H1 (cell line): Measurements from ENCODE around the gene USP53. TPM values are rescaled to one million over a fixed set of nuclear protein-coding genes. Genes with fewer than 3 reads are reported as not detected.

Experiments
- CTCF ChIA-PET: fragments of 300-600 bp; sonication (Branson Sonifier 250); formaldehyde crosslinking; loops from one replicate; lab custom pipeline; 2021; ENCODE audit not compliant: partially characterized antibody; lab: Charles Lee
- POLR2A ChIA-PET: fragments of 300-600 bp; sonication (Branson Sonifier 250); formaldehyde crosslinking; loops from one replicate; lab custom pipeline; 2021; ENCODE audit warnings: inconsistent platforms; ENCODE audit not compliant: partially characterized antibody; lab: Charles Lee
- DNase-seq, 2 experiments: peaks; one replicate each; pipeline versions ENCODE4 v3.0.0 to v3.0.0-alpha.2; 2010 to 2022; ENCODE audit warnings: low spot score in 2 of 2, low read depth in 1 of 2, mixed read lengths in 1 of 2
- FAIRE-seq: peaks from 2 replicates; lab custom pipeline; 2011; peaks lifted over from hg19 to GRCh38; lab: Jason Lieb, UNC
- H2AFZ ChIP-seq: 2 replicates; pipeline ENCODE4 v1.8.1; 2012; ENCODE audit warnings: low read length, inconsistent platforms
- H2AK5ac ChIP-seq: 2 replicates; pipeline ENCODE4 v1.6.1; 2013; ENCODE audit warnings: low read depth, low read length
- H2BK120ac ChIP-seq: replicated peaks from 2 replicates; pipeline ENCODE3; 2013; ENCODE audit warnings: low read depth, low read length, inconsistent platforms
- H2BK12ac ChIP-seq: 2 replicates; pipeline ENCODE4 v1.6.1; 2013; ENCODE audit warnings: low read depth, low read length
- H2BK15ac ChIP-seq: 2 replicates; pipeline ENCODE4 v1.6.1; 2013; ENCODE audit warnings: low read length
- H2BK20ac ChIP-seq: 2 replicates; pipeline ENCODE4 v1.6.1; 2013; ENCODE audit warnings: low read length
- H2BK5ac ChIP-seq: 2 replicates; pipeline ENCODE4 v1.6.1; 2013; ENCODE audit warnings: low read depth, low read length
- H3K14ac ChIP-seq: 2 replicates; pipeline ENCODE4 v1.6.1; 2013; ENCODE audit warnings: inconsistent platforms; ENCODE audit not compliant: insufficient read length
- H3K18ac ChIP-seq: 2 replicates; pipeline ENCODE4 v1.6.1; 2013; ENCODE audit warnings: low read length; ENCODE audit errors: extremely low read depth
- H3K23ac ChIP-seq: 2 replicates; pipeline ENCODE4 v1.6.1; 2013; ENCODE audit warnings: inconsistent platforms; ENCODE audit not compliant: insufficient read length
- H3K23me2 ChIP-seq: 2 replicates; pipeline ENCODE4 v1.6.1; 2013; ENCODE audit warnings: low read depth, low read length
- H3K27ac ChIP-seq: 2 replicates; pipeline ENCODE4 v1.6.1; 2011; ENCODE audit warnings: low read depth, low read length, inconsistent platforms
- H3K27me3 ChIP-seq, 4 experiments: replicated peaks in 1 of 4; 1 replicate in 1 of 4; 2 replicates in 3 of 4; pipeline versions ENCODE4 v1.6.1 to v1.8.1; 2011 to 2013; ENCODE audit warnings: low read length in 3 of 4, mild to moderate bottlenecking in 3 of 4, inconsistent platforms in 2 of 4, mixed read lengths in 2 of 4, moderate library complexity in 1 of 4; ENCODE audit not compliant: control insufficient read depth in 3 of 4, insufficient read depth in 3 of 4; ENCODE audit errors: extremely low read depth in 1 of 4
- H3K36me3 ChIP-seq, 4 experiments: 2 replicates each; pipeline versions ENCODE4 v1.6.1 to v1.8.1; 2011 to 2013; ENCODE audit warnings: mild to moderate bottlenecking in 4 of 4, low read length in 3 of 4, moderate library complexity in 2 of 4, control low read depth in 1 of 4, inconsistent platforms in 1 of 4; ENCODE audit not compliant: insufficient read depth in 4 of 4, control insufficient read depth in 2 of 4
- H3K4ac ChIP-seq: replicated peaks from 2 replicates; pipeline ENCODE3; 2013; ENCODE audit warnings: low read length, low read depth, mixed read lengths, inconsistent platforms; ENCODE audit not compliant: insufficient read length
- H3K4me1 ChIP-seq, 4 experiments: replicated peaks in 1 of 4; 1 replicate in 1 of 4; 2 replicates in 3 of 4; pipeline versions ENCODE4 v1.6.1 to v1.8.1; 2011 to 2013; ENCODE audit warnings: low read length in 3 of 4, inconsistent platforms in 2 of 4, mixed read lengths in 1 of 4; ENCODE audit not compliant: insufficient read depth in 4 of 4, control insufficient read depth in 3 of 4
- H3K4me2 ChIP-seq, 2 experiments: 2 replicates each; pipeline versions ENCODE4 v1.6.1 to v1.8.1; 2011 to 2013; ENCODE audit warnings: low read depth in 2 of 2, low read length in 2 of 2, control low read depth in 1 of 2, inconsistent platforms in 1 of 2, mild to moderate bottlenecking in 1 of 2; ENCODE audit not compliant: insufficient read depth in 1 of 2
- H3K4me3 ChIP-seq, 4 experiments: fragments of 200-600, 300-600 bp in 1 of 4; sonication (generic), shearing (Covaris generic), sonication (Bioruptor Twin) in 1 of 4; 2 replicates each; pipeline versions ENCODE4 v1.5.1 to v1.8.1; 2011 to 2016; ENCODE audit warnings: low read length in 4 of 4, low read depth in 3 of 4, control low read depth in 2 of 4, inconsistent platforms in 2 of 4, mild to moderate bottlenecking in 2 of 4, mixed read lengths in 1 of 4, moderate library complexity in 1 of 4; ENCODE audit not compliant: insufficient read depth in 2 of 4; ENCODE audit errors: extremely low read depth in 1 of 4
- H3K56ac ChIP-seq: replicated peaks from 2 replicates; pipeline ENCODE3; 2013; ENCODE audit warnings: low read depth, mild to moderate bottlenecking, mixed read lengths, low read length, inconsistent platforms; ENCODE audit not compliant: insufficient read length
- H3K79me1 ChIP-seq: 2 replicates; pipeline ENCODE4 v1.6.1; 2013; ENCODE audit warnings: low read depth, low read length, control low read depth
- H3K79me2 ChIP-seq, 2 experiments: 2 replicates each; pipeline versions ENCODE4 v1.6.1 to v1.8.1; 2012 to 2013; ENCODE audit warnings: low read length in 2 of 2, mild to moderate bottlenecking in 2 of 2, inconsistent platforms in 1 of 2; ENCODE audit not compliant: insufficient read depth in 2 of 2, control insufficient read depth in 1 of 2
- H3K9ac ChIP-seq, 4 experiments: replicated peaks in 1 of 4; 1 replicate in 1 of 4; 2 replicates in 3 of 4; pipeline versions ENCODE4 v1.6.1 to v1.8.1; 2011 to 2013; ENCODE audit warnings: low read depth in 3 of 4, low read length in 3 of 4, control low read depth in 2 of 4, mild to moderate bottlenecking in 2 of 4, moderate library complexity in 2 of 4, inconsistent platforms in 1 of 4; ENCODE audit errors: extremely low read depth in 1 of 4
- H3K9me3 ChIP-seq, 2 experiments: 2 replicates each; pipeline versions ENCODE4 v1.6.1 to v1.8.1; 2012 to 2013; ENCODE audit warnings: mild to moderate bottlenecking in 2 of 2, moderate library complexity in 2 of 2, control low read depth in 1 of 2, inconsistent platforms in 1 of 2, low read depth in 1 of 2, low read length in 1 of 2, mixed read lengths in 1 of 2; ENCODE audit not compliant: insufficient read depth in 2 of 2
- H4K20me1 ChIP-seq, 2 experiments: replicated peaks in 1 of 2; 2 replicates each; pipeline versions ENCODE3 to v1.8.1; 2011 to 2013; ENCODE audit warnings: inconsistent platforms in 2 of 2, low read length in 2 of 2, mild to moderate bottlenecking in 1 of 2; ENCODE audit not compliant: insufficient read depth in 2 of 2, control insufficient read depth in 1 of 2
- H4K5ac ChIP-seq: 2 replicates; pipeline ENCODE4 v1.6.1; 2013; ENCODE audit warnings: low read length, low read depth, mixed read lengths, inconsistent platforms; ENCODE audit not compliant: insufficient read length
- H4K8ac ChIP-seq: 2 replicates; pipeline ENCODE4 v1.8.0; 2013; ENCODE audit warnings: mild to moderate bottlenecking, moderate library complexity, low read length, inconsistent platforms; ENCODE audit not compliant: insufficient read depth; ENCODE audit errors: extremely low read depth
- H4K91ac ChIP-seq: replicated peaks from 2 replicates; pipeline ENCODE3; 2013; ENCODE audit warnings: low read length, mixed read lengths, inconsistent platforms; ENCODE audit not compliant: insufficient read length
- BACH1 ChIP-seq: IDR thresholded peaks from 2 replicates; pipeline ENCODE4 v1.6.1; 2012; ENCODE audit warnings: low read length, improper control_type of control experiment
- BCL11A ChIP-seq, 2 experiments: IDR thresholded peaks; one replicate each; pipeline ENCODE4 v1.6.1; 2011; ENCODE audit warnings: low read depth in 2 of 2, low read length in 2 of 2, mild to moderate bottlenecking in 2 of 2
- CHD2 ChIP-seq: IDR thresholded peaks from 2 replicates; pipeline ENCODE4 v1.6.1; 2012; ENCODE audit warnings: low read length, improper control_type of control experiment
- JUN ChIP-seq: IDR thresholded peaks from 2 replicates; pipeline ENCODE4 v1.6.1; 2011; ENCODE audit warnings: low read depth, mild to moderate bottlenecking, improper control_type of control experiment, low read length
- JUND ChIP-seq: IDR thresholded peaks from 2 replicates; pipeline ENCODE4 v1.6.1; 2011; ENCODE audit warnings: mild to moderate bottlenecking, improper control_type of control experiment, low read length
- RNF2 ChIP-seq: fragments of 200-900, 300-1000 bp; sonication (generic); IDR thresholded peaks from 2 replicates; pipeline ENCODE4 v1.7.1; 2016; ENCODE audit warnings: borderline replicate concordance, low read depth, mild to moderate bottlenecking, antibody characterized with exemption, low read length; ENCODE audit not compliant: poor library complexity, severe bottlenecking; ENCODE audit errors: missing control alignments
- SIRT6 ChIP-seq: IDR thresholded peaks from one replicate; pipeline ENCODE4 v1.7.1; 2012; ENCODE audit warnings: low read length, inconsistent platforms
- SP2 ChIP-seq: IDR thresholded peaks from 2 replicates; pipeline ENCODE4 v1.6.1; 2012; ENCODE audit warnings: mild to moderate bottlenecking, low read length, inconsistent platforms
- WGBS, 2 experiments: shearing (Covaris generic) in 1 of 2; methylation state at CpG; one replicate each; pipeline versions ENCODE4 v1.1.6 to v1.1.7; 2013 to 2015; ENCODE audit warnings: low lambda C conversion rate in 2 of 2, mixed read lengths in 2 of 2, inconsistent platforms in 1 of 2, low coverage in 1 of 2, missing lambda C conversion rate in 1 of 2; ENCODE audit not compliant: insufficient replicate concordance in 2 of 2, insufficient coverage in 1 of 2, insufficient read length in 1 of 2; ENCODE audit errors: extremely low coverage in 1 of 2, missing lambda C conversion rate in 1 of 2; 5-methylcytosine and 5-hydroxymethylcytosine counted together
- polyA plus RNA-seq, 7 experiments: library from polyadenylated mRNA; depleted of rRNA in 3 of 7; stranded (reverse) in 5 of 7; unstranded in 2 of 7; fragments of >200 nt in 5 of 7; fragments of 200-250 nt in 2 of 7; gene quantifications; 1 replicate in 5 of 7; 2 replicates in 1 of 7; 4 replicates in 1 of 7; pipeline versions ENCODE4 v1.2.1 to v1.2.3, GENCODE V29; 2011 to 2013; ENCODE audit warnings: missing spikeins in 2 of 7, mixed read lengths in 2 of 7
- total RNA-seq: library from RNA; stranded (reverse); fragmentation: NEBNext Ultra II Directional; extraction: Animal tissue kit (Norgen Biotek cat#: 25700); gene quantifications from 2 replicates; pipeline ENCODE4 v1.2.1, GENCODE V29; 2021

USP53 gene
- total and polyA plus RNA-seq, 2 of the 8 experiments (the other 6 are each of a cell fraction or from before 2014, with no cell fraction given) = 2.9 to 14.9 TPM

DNA sequence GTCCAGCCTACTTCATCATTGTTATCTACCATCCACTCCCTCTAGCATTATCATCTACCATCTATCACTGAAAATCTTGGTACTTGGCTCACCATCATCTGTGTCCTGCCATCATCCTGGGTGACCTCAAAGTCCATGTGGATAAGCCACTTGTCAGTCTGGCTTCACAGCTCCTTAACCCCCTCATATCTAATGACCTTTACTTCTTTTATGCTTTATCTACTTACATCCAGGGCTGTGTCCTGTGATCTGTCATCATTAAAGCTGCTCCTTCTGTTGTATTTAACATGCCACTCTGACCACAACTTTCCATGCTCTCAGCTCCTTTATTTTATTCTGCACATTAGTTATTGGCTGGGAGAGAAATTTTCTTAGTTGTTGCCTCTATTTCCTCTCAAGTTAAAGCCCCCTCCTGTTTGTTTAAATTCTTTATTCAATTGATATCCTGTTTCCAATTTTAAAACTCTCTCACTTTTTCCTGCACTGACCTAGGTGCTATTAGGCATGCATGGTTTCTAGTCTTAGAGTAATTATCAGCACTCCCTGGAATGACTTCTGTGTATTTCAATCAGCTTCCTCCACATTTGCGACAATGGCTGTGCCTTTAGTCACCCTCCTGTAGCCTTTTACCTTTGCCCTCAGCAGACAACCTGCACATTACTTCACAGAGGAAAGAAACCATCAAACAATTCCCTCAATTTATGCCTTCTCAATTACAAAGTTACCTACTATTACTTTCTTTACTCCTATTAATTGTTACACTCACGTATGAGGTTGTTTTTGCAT, 117.5 kb downstream of the USP53 start:
- no peak overlapping the region for H4K91ac ChIP-seq
- no peak overlapping the region for H2BK12ac ChIP-seq
- H3K18ac ChIP-seq = no peak overlapping the region
- no peak overlapping the region for H3K23ac ChIP-seq
- H3K36me3 ChIP-seq = no peaks in the 10 kb centered on the region
- no peak overlapping the region for H2AFZ ChIP-seq
- H3K56ac ChIP-seq = no peak overlapping the region
- no peaks in the 10 kb centered on the region for H3K9me3 ChIP-seq
- no peaks in the 10 kb centered on the region for H3K79me2 ChIP-seq
- no peak overlapping the region for H2BK15ac ChIP-seq
- no peaks in the 10 kb centered on the region for H3K23me2 ChIP-seq
- H3K4me1 ChIP-seq = no peaks in the 10 kb centered on the region
- H3K27ac ChIP-seq = no peak overlapping the region
- H4K20me1 ChIP-seq = no peaks in the 10 kb centered on the region
- H2AK5ac ChIP-seq = no peak overlapping the region
- no peak overlapping the region for H2BK120ac ChIP-seq
- no peak overlapping the region for H3K9ac ChIP-seq
- no peak overlapping the region for H3K4me2 ChIP-seq
- H2BK5ac ChIP-seq = no peak overlapping the region
- H3K79me1 ChIP-seq = no peaks in the 10 kb centered on the region
- POLR2A ChIA-PET = no interaction called here
- H3K4ac ChIP-seq = no peak overlapping the region
- H2BK20ac ChIP-seq = no peak overlapping the region
- FAIRE-seq (no peak), DNase-seq (no peak)
- CTCF ChIA-PET = interaction anchor here (0.9 to 1.9 kb wide), 3 partner anchors 16 to 160 kb away, joined by 3 to 5 read pairs (median 3); no protein-coding TSS in a partner anchor
- H4K8ac ChIP-seq = no peak overlapping the region
- WGBS, 2 experiments = 92% methylated on average over 2 of the region's 2 CpGs; no CpG with 5 or more reads in 1 of the 2 experiments
- H3K27me3 ChIP-seq = no peaks in the 10 kb centered on the region
- no peak overlapping the region for H3K14ac ChIP-seq
- H3K4me3 ChIP-seq = no peak overlapping the region
- no peak overlapping the region for H4K5ac ChIP-seq
- TF ChIP-seq SIRT6 (no peak), JUN (no peak), JUND (no peak), BCL11A (IDR thresholded peaks at IDR 0.05; ENCODE audit: low read depth in 2 of 2, low read length in 2 of 2) (no peak), RNF2 (no peak), SP2 (no peak), CHD2 (no peak), BACH1 (no peak)
